KG1 (cell line): ENCODE measurements around the gene FAM118B.

ENCODE experiments used
- DNase-seq: peaks from one replicate; lab custom pipeline; 2025; lab: John Stamatoyannopoulos, UW

The FAM118B gene

GRCh38 chr11:126211236-126212088 lies at the start of gene FAM118B, which contains the start of gene RPUSD4:
Gene FAM118B (plus strand): TSS chr11:126211782. CDS start chr11:126235002, 23,220 bp downstream.
Gene RPUSD4 (minus strand): TSS chr11:126211650. CDS start chr11:126211638, 12 bp downstream.
- DNase-seq, result peak; percentile 97

GRCh38 chr11:126162306-126163030 lies 49.1 kb upstream of the FAM118B start:
- no peak for DNase-seq

GRCh38 chr11:126163074-126163700 lies 48.4 kb upstream of the FAM118B start:
- DNase-seq, result no peak

GRCh38 chr11:126163779-126164178 lies 47.8 kb upstream of the FAM118B start:
- no peak for DNase-seq

GRCh38 chr11:126164781-126165180 lies 46.8 kb upstream of the FAM118B start:
- no peak for DNase-seq

- no peak for DNase-seq
Measured at GRCh38 chr11:126165311-126165720, 46.3 kb upstream of the FAM118B start.

GRCh38 chr11:126165757-126166156 lies 45.8 kb upstream of the FAM118B start:
- no peak for DNase-seq

GRCh38 chr11:126166413-126166812 lies 45.2 kb upstream of the FAM118B start:
- DNase-seq, result no peak

- no peak for DNase-seq
Measured at GRCh38 chr11:126167488-126167887, 44.1 kb upstream of the FAM118B start.

GRCh38 chr11:126169291-126169690 lies 42.3 kb upstream of the FAM118B start:
- DNase-seq, result no peak

GRCh38 chr11:126172596-126173038 lies 39.0 kb upstream of the FAM118B start:
- no peak for DNase-seq

GRCh38 chr11:126173257-126173656 lies 38.3 kb upstream of the FAM118B start:
- DNase-seq, result no peak

GRCh38 chr11:126174816-126175215 lies 36.8 kb upstream of the FAM118B start:
- no peak for DNase-seq

GRCh38 chr11:126175393-126175792 lies 36.2 kb upstream of the FAM118B start:
- DNase-seq, result no peak

GRCh38 chr11:126176853-126177470 lies 34.6 kb upstream of the FAM118B start:
- DNase-seq, result no peak

- DNase-seq, result no peak
Measured at GRCh38 chr11:126181939-126182730, 29.4 kb upstream of the FAM118B start.

GRCh38 chr11:126182787-126183445 lies 28.7 kb upstream of the FAM118B start:
- no peak for DNase-seq

- DNase-seq, result no peak
Measured at GRCh38 chr11:126185259-126186024, 26.1 kb upstream of the FAM118B start.

GRCh38 chr11:126186025-126186698 lies 25.4 kb upstream of the FAM118B start:
- DNase-seq, result no peak
